HUDEP-2 (cell line): ENCODE measurements around the gene OTX1.

Experiments
- DNase-seq, 76 experiments: peaks; one replicate each; lab custom pipeline; 2025; ENCODE audit not compliant: unreplicated experiment in 76 of 76; lab: John Stamatoyannopoulos, UW

OTX1 gene

GRCh38 chr2:63104482-63104881 lies 53.9 kb downstream of the OTX1 start:
- DNase-seq, result no peak
